Measurements from ENCODE around the gene FRMD4B.
"Not testable (repeated sequence)": the region's sequence is repeated elsewhere in the genome, so short reads cannot be mapped to it uniquely, and the experiment has no call there.

Gene FRMD4B

DNA sequence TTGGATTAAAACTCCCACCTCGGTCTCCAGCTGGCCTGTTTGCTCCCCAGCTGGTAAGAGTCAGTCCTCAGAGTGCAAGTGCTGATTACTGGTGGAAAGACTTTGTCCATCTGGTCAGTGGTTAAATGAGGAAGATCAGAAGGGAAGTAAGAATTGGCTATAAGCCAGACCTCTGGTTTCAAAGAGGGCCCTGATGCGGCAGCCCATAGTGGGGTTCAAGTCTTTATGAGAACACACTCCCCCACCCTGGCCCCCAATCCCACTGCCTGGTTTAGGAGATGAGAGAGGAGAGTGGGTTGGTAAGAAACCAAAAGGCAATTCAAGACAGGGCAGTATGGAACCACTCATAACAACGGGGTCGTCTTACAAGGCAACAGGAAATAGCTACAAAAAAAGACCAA, 65.0 kb downstream of the FRMD4B start:
- DNase-seq, result no peak

DNA sequence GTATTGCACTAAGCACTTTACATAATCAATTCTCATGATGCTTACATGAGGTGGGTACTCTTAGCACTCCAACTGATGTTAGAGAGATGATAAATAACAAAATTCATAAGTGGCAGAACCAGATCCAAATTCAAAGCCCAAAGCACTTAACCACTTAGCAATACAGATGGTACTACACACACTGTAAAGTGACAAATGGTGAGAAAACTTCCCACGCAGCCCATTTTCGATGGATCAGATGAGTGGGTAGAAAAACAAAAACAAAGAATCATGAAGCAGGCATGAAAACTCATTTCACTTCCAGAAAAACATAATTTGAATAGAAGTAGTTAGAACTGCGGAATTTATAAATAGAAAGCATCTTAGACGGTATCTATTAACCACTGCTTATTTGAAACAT, 66.2 kb downstream of the FRMD4B start:
- no peak for DNase-seq

DNA sequence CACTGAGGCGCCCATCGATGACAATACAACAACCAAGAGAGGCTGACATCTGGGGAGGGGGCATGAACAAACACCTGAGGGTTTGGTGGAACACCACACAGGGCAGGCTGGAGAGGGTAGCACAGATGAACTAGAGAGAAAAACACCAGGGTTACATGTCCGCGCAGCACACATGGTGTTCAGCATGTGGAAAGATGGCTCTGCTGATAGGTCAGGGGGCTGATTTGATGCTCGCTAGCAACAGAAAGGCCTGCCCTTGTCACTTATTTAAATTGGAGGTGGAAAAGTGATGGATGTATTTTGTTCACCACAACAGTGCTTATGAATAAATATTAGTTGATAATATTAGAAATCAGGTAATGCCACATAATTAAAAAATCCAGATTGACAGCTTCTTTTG, 67.5 kb downstream of the FRMD4B start:
- no peak for DNase-seq

DNA sequence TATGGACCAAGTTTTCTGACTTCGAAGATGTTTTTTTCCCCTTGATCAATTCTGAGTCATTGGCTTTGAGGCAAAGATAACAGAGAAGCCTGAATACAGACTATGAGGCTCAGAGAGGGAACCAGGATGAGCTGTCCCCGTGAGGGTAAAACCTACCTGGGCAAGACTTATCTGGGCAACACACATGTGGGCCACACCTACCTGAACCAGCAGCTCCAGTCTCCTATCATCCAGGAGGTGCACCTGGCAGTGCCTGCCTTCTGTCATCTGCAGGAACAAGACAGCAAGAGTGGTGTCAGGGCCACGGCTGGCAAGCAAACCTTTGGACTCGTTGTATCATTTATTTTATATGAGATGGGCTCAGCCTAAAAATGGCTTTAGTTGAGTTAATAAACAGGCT, 72.6 kb downstream of the FRMD4B start:
- no peak for DNase-seq

DNA sequence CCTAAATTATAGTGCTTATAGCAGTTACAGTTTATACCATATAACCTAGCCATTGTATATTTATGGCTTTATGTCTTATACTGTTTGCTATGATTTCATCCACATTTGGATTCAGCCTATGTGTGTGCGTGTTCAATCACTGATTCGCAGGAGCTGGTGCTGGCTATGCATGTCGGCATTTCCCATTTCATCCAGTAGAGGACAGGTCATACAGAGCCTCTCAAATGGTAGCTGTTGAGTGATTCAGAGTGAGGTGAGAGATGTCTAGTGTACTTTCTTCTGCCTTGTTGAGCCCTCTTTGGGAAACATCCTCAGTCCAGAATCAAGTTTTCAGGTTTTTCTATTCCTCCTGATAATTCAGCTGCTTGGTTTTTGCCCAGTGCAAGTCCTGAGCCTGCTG, 76.1 kb downstream of the FRMD4B start:
- DNase-seq, result peak; percentile 15

DNA sequence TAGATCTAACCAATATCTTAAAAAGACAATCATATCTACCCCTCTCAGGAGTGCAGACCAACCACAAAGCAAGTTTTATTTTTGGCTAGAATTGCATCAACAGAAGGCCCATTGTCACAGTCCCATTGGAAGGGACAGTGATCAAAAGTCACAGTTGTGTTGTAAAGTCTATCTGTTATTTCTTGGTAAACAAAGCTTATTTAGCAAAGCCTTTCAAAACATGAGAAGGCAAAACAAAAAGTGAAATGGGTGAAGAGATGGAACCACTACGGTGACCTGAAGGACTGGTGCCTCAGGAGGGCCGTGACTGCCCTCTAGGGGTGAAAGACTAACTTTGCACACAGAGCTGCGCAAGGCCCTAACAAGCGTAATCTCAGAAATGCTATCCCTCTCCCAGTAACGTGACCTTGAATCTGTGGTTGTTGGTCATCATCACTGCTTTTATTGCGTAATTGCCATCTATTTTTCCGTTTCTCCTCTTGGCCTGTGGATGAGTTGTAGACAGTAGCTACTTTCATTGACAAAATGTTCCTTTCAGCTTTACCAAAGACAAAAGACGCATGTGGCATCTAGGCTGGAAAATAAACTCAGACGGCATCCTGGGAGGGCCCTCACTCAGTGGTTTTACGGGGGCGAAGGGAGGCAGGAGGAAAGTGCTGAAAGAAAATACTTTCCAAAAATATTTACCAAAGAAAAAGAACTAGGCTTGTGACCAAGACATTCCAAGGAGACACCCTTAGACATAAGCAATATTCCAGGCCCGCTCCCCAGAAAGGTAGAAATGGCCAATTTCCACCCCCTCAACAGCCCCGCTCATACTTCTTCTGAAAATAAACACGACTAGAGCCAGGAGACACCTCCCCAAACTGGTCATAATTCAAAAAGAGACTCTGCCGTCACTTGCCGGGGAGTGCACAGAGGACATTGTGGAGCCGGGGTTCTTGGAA, 79.4 kb downstream of the FRMD4B start:
- peak; percentile 89 for DNase-seq

DNA sequence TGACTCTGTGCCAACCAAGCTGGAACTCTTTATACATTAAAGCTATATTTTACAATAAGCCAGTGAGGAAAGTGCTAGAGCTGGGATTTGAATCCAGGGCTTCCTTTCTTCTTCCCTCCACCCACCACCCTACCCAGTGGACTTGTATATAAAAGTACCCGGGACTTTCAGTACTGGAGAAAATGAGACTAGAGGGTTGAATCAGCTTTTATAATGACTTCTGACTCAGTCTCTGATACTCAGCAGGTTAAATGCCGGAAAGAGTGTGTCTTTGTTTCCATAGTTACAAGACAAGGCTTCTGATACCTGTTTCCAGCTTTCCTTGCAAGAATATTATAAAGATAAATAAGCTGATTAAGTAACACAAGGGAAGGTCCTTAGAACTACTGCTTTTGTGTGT, 80.9 kb downstream of the FRMD4B start:
- peak; percentile 70 for DNase-seq

DNA sequence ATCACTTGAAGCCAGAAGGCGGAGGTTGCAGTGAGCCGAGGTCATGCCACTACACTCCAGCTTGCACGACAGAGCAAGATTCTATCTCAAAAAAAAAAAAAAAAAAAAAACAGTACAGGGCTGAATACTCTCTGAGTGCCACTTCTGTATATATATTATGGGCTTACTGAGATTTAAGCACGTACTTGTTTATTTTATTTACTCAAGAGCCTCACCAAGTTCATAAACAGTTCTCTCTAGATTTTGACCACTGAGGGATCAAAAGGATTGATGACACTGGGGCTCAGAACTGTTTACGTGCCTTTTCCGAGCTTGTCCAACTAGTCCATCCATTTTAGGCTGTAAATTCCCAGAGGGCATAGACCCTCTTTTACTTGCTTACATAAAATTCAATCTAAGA, 81.5 kb downstream of the FRMD4B start:
- DNase-seq, result no peak

DNA sequence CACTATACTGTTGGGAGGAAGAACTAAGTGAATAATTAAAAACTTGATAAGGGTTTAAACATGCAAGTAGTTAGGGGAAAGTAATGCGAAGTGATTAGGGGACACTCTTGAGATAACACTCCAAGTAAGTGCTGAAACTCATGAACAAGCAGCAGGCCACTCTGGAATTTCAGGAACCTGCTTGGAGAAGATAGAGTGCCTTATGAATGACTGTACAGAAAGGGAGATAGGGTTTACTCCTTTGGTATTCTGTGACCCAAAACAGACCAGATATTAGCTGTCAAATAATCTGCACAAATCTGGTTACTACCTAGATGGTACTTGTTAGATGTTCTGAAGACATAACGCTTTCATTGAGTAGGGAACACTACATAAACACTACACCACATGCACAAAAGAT, 85.6 kb downstream of the FRMD4B start:
- no peak for DNase-seq

DNA sequence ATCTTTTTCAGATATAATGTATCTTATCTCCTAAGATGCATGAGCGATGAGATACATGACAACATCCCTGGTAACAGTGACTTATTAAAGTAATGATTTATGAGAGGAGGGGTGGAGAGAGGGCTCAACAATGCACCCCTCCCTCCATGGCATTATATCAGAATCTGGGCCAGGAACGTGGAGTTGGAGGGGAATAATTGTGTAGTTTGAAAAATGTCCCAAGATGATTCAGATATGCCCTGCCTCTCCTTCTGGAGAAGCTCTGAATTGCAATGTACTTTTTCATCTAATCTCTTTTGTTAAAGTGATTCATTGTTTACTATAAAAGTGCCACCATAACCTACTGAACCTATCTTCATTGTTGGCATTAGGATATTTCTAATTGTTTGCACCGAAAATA, 86.5 kb downstream of the FRMD4B start:
- no peak for DNase-seq

DNA sequence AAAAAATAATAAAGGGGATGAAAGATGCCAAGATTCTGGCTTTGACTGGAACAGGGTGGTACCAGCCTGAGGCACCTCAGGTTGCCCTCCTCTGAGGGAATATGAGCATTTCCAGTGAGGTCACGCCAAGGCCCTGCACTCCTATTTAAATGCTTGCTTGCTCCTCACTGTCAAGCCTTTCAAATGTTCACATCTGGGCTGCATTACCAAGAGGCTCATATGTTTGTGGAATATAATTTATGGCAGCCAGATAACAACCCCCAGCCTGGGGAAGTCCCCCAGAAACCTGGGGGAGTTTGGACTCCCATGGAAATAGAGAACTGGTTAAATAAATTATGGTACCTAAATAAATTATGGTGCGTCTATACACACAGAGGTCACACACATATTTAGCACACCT, 88.4 kb downstream of the FRMD4B start:
- DNase-seq, result no peak

DNA sequence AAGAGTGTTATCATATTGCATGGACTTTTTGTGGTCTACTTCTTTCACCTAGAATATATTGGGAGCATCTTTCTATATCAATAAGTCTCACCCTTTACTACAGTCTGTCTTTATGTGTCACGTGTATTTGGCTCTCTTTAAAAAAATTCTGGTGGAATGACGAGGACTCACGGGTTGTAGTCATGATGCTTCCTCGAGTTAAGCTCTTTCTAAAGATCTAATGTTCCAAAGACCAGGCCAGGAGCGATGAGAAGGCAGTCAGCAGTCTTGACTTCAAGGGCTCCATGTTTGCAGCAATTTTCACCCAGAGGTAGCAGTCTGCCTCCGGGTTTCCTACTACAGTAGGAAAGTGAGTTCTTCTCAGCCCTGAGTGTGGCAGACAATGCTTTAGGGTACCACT, 88.9 kb downstream of the FRMD4B start:
- no peak for DNase-seq

DNA sequence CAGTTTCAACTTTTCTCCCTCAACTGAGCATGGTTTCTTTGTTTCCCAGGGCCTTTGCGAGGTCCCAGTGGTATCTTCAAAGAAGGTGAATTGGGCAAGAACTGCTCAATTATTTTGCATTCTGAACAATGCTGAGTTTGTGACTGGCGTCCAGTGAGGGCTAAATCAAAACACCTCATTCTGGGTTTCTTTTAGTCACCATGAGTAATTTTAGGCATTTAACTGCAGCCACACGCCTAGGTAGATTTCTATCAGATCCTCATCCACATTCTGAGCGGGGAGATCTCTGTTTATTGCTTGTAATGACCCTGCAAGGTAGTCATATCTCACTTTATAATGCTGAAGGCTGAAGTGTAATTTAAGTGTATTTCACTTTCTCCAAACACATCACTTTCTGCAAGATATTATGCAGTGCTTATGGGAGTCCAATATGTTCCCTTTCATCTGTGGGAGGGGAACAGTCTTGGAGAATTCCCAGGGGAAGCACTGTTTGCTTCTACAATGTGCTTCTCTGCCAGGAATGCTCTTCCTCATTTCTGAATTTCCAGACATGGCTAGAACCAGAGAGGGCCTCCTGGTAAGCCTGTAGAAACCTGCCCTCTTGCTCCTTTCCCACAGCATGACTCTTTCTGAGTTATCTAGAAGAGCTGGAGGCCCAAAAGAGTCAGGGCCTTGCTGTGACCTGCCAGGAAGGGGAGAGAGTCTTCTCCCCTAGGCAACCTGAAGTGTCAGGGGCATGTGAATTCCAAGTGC, 91.7 kb downstream of the FRMD4B start:
- peak; percentile 56 for DNase-seq

DNA sequence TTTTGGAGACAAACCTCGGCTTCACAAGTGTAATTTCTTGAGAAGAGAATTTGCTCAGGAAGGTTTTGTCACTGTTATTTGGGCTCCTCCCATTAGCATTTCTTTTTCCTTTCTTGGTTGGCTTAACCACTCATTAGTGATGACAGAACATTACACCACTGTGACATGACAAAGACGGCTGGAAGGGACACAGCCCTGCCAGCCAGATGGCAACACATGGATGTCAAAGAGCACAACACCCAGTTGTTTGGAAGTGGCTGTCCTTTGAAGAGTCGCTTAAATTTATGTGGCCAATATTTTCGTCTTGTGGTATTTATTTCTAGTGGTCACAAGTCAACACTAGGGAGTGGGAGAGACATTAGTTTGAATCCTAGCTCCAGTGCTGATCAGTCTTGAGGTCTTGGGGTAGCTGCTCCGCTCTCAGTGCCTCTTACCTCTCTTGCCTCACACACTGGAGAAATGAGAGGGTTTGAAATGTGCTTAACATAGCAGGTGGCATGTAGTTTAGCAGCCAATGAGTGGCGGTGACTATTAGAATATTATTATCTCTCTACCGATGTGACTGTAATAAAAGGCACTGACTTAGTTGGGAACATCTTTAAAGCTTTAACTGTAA, 92.8 kb downstream of the FRMD4B start:
- DNase-seq, result no peak

DNA sequence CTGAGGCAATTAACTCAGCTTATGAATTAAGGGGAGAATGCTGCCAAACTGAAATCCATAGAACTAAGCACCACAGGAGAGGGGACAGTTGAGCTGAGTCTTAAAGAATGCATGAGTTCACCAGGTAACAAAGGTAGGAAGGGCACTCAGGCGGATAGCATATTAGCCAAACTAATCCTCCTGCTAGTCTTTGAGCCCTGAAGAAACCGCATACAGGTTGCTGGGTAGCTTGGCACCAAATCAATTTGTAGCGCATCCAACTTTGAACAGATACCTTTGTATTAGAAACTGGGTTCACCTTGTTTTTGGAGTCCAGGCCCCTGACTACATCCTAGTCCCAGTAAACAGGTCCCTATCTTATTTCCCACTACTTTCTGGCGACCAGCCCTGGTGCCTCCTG, 93.7 kb downstream of the FRMD4B start:
- DNase-seq, result no peak

DNA sequence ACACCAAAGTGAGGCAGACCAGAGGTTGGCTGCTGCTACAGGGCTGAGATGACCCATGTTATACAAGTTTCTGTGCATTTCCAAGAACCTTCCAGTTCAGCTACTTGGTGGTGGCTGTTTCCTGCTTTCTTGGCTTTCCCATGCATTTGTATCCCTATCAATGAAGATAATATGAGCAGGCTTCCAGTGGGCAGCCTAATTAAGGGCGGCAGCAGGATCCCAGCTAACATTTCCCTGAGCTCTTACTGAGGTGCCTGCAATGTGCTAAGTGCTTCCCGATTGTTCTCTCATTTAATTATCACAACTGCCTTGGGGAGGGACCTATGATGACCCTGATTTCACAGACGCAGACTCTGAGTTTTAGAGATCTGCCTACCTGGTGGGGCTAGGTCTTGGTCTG, 95.5 kb downstream of the FRMD4B start:
- no peak for DNase-seq

DNA sequence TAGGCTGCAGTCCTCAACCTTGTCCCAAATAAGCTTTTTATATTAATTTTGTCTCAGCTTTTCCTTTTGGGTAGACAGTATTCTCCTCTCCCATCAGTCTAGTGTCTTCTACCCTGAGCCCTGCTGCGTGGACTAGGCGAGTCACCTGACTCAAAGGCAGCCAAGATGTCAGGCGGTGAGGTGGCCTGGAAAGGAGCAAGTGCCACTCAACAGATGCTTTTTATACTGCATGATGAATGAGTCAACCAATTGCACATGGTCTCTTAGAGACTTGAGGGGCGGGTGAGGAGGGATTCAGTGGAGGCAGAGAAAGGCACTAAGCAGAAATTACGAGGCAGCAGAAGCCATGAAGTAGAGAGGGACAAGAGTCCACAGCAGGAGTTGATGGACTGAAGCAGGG, 95.9 kb downstream of the FRMD4B start:
- no peak for DNase-seq

DNA sequence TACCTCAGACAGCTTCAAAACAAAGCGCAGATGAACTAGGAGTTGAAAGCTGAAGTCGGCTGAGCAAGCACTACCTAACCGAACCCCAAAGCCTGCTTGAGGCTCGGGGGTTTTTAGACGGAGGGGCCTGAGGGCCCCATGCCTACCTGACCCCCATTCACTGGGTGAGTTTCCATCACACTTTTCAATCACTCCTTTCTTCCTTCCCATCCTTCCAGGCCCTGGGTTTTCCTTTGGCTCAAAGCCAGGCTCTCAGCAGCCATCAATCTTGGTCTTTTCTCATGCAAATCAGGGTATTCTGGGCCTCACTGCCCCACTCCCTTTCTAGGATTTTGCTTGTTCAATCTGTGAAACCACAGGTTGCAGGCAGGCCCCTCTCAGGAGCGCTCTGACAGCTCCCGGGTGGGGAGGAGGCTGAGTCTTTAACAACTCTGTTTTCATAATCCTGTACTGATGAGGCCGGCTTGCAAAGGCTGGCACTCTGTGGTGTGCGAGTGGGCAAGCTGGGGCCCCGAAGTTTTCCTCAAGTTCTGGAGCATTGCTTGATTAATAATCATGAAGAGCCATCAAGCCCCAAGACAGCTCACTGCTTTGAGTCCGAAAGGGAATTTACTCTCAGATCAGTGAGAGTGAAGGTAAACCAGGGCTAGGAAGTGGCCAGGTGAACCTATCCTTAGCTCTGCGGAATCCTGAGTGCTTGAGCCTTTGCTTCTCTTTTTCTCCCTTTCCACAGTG, 97.6 kb downstream of the FRMD4B start:
- DNase-seq, result peak; percentile 86

DNA sequence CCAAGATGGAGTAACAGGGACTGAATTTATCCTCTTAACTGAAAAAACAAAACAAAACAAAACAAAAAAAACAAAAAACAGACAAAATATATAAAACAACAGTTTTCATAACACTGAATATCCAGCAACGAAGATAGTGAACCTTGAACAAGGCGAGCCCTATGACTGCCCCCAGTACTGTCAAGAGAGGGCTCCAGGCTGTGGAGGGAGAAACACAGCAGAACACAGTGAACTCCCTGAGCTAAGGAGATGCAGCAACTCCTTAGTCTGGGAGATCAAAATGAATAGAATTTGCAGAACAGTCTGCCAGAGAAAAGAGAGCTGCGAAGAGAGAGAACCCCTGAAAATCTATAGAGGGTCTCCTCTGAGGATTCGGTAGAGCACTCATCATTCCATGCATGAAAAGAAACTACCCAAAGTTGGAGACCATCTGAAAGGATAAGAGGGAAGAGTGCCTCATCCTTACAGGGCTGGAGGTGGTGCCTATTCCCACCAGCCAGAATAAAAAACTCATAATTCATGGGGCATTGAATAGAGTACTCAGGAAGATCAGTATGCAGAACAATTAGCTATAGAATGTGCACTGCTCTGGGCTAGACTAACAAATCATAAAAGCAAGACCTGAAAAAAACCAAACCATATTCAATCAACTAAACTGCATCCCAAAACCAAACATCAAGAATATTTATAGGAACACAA, 101.8 kb downstream of the FRMD4B start:
- no peak for DNase-seq

DNA sequence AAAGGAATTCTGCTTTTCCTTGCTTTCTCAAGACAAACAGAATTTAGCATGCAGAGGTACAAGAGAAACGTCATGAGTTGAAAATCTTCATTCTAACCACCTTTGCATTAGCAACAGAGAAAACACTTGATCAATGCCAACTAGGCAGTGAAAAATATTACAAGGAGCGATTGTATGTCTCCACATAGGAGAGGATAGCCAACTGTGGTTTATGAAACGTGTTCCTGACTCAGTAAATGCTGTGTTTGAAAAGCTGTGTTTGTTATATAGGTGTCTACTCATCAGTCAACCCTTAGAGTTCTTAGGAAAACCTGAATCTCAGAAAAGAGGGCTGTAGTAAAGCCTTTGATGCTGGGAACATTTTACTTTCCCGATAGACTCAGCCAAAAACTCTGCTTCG, 102.4 kb downstream of the FRMD4B start:
- DNase-seq, result no peak

DNA sequence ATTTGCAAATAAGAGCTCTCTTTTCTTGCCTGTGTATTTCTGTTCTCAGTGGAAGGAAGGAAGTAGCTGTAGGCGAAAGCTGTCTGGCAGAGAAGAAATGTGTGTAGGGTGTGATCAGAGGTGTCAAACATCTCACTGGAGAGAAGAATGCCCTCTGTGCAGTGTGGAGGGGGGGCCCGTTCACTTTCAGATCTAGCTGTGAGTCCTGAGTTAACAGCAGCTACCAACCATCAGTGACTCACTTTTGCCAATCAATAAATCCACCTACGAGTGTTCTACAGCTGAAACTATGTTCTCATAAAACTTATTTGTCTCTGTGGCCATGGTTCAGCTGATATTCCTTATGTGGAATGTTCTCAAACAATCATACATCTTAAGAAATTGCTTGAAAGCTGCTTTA, 103.7 kb downstream of the FRMD4B start:
- peak; percentile 81 for DNase-seq

DNA sequence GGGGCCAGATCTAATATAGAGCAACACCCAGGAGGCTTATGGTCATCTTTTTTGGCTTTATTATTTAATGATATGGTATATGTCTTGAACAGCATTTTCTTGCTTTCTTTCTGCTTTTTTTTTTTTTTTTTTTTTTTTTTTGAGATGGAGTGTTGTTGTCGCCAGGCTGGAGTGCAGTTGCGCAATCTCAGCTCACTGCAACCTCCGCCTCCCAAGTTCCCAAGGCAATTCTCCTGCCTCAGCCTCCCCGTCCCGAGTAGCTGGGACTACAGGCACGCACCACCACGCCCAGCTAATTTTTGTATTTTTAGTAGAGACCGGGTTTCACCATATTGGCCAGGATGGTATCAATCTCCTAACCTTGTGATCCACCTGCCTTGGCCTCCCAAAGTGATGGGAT, 108.5 kb downstream of the FRMD4B start:
- not testable (repeated sequence) for DNase-seq

Measured in activated CD4-positive, alpha-beta T cell treated with anti-CD3 and anti-CD28 coated beads, Interleukin-2, Interleukin-6, amounts not matched to agents 100 ng/mL and 50 ng/mL, durations not matched to agents 16 hours and 8 hours (primary cell).